ENCODE measurements around the gene MAN1B1.

GRCh38 chr9:137139468-137140150 lies 52.8 kb downstream of the MAN1B1 start:
- TF ChIP-seq, protein P1, sequence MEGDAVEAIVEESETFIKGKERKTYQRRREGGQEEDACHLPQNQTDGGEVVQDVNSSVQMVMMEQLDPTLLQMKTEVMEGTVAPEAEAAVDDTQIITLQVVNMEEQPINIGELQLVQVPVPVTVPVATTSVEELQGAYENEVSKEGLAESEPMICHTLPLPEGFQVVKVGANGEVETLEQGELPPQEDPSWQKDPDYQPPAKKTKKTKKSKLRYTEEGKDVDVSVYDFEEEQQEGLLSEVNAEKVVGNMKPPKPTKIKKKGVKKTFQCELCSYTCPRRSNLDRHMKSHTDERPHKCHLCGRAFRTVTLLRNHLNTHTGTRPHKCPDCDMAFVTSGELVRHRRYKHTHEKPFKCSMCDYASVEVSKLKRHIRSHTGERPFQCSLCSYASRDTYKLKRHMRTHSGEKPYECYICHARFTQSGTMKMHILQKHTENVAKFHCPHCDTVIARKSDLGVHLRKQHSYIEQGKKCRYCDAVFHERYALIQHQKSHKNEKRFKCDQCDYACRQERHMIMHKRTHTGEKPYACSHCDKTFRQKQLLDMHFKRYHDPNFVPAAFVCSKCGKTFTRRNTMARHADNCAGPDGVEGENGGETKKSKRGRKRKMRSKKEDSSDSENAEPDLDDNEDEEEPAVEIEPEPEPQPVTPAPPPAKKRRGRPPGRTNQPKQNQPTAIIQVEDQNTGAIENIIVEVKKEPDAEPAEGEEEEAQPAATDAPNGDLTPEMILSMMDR (IDR thresholded peaks at IDR 0.05): no peak
- TF ChIP-seq POLR2A (IDR thresholded peaks at IDR 0.05): no peak

Measured in lower leg skin (tissue), 3 donors.